HEK293T (cell line): Measurements from ENCODE around the gene ACTR1B.
"Not testable (repeated sequence)": the region's sequence is repeated elsewhere in the genome, so short reads cannot be mapped to it uniquely, and the experiment has no call there.

ENCODE experiments used
- CTCF ChIA-PET: fragments of 350-600 bp; formaldehyde crosslinking; extraction: SDS; loops from one replicate; lab custom pipeline; 2021; ENCODE audit warnings: antibody characterized with exemption, inconsistent platforms; lab: Yijun Ruan, JAX
- POLR2A ChIA-PET: fragments of 350-600 bp; formaldehyde crosslinking; extraction: SDS; loops from one replicate; lab custom pipeline; 2020; ENCODE audit warnings: antibody characterized with exemption, inconsistent platforms; lab: Yijun Ruan, JAX
- DNase-seq: peaks from one replicate; pipeline ENCODE4 v3.0.0; 2012; ENCODE audit warnings: mixed read lengths; ENCODE audit errors: extremely low spot score
- ARNT ChIP-seq: fragments of 450-650 bp; IDR thresholded peaks from 2 replicates; pipeline ENCODE4 v1.6.1; 2017; ENCODE audit warnings: mild to moderate bottlenecking
- BHLHE40 ChIP-seq: fragments of 450-650 bp; IDR thresholded peaks from 2 replicates; pipeline ENCODE4 v1.6.1; 2016; ENCODE audit warnings: mild to moderate bottlenecking, moderate library complexity, borderline replicate concordance
- CTBP1 ChIP-seq: fragments of 450-650 bp; IDR thresholded peaks from 2 replicates; pipeline ENCODE4 v1.6.1; 2016; ENCODE audit warnings: borderline replicate concordance
- ELF4 ChIP-seq: fragments of 450-650 bp; IDR thresholded peaks from 2 replicates; pipeline ENCODE4 v1.6.1; 2017; ENCODE audit warnings: antibody characterized with exemption
- FOXA1 ChIP-seq: fragments of 450-650 bp; IDR thresholded peaks from 2 replicates; pipeline ENCODE4 v1.6.1; 2016; ENCODE audit warnings: mild to moderate bottlenecking
- FOXK2 ChIP-seq: fragments of 450-650 bp; IDR thresholded peaks from 2 replicates; pipeline ENCODE4 v1.6.1; 2016; ENCODE audit warnings: mild to moderate bottlenecking
- FOXM1 ChIP-seq: fragments of 450-650 bp; IDR thresholded peaks from 2 replicates; pipeline ENCODE4 v1.6.1; 2017; ENCODE audit warnings: mild to moderate bottlenecking, borderline replicate concordance
- HDGF ChIP-seq: fragments of 450-650 bp; IDR thresholded peaks from 2 replicates; pipeline ENCODE4 v1.6.1; 2017; ENCODE audit warnings: antibody characterized with exemption, borderline replicate concordance
- L3MBTL2 ChIP-seq: fragments of 450-650 bp; conservative IDR thresholded peaks from 2 replicates; pipeline ENCODE4 v1.6.1; 2016; ENCODE audit warnings: mild to moderate bottlenecking
- LEF1 ChIP-seq: fragments of 450-650 bp; IDR thresholded peaks from 2 replicates; pipeline ENCODE4 v1.6.1; 2017; ENCODE audit warnings: mild to moderate bottlenecking, borderline replicate concordance
- NFRKB ChIP-seq: fragments of 450-650 bp; IDR thresholded peaks from 2 replicates; pipeline ENCODE4 v1.6.1; 2016; ENCODE audit warnings: mild to moderate bottlenecking, moderate library complexity
- PKNOX1 ChIP-seq: fragments of 450-650 bp; IDR thresholded peaks from 2 replicates; pipeline ENCODE4 v1.6.1; 2016
- SP1 ChIP-seq: fragments of 450-650 bp; IDR thresholded peaks from 2 replicates; pipeline ENCODE4 v1.6.1; 2017
- SUZ12 ChIP-seq: fragments of 450-650 bp; IDR thresholded peaks from 2 replicates; pipeline ENCODE4 v1.6.1; 2016; ENCODE audit warnings: mild to moderate bottlenecking
- TARDBP ChIP-seq: fragments of 450-650 bp; IDR thresholded peaks from 2 replicates; pipeline ENCODE4 v1.6.1; 2016
- ZNF384 ChIP-seq: fragments of 450-650 bp; IDR thresholded peaks from 2 replicates; pipeline ENCODE4 v1.6.1; 2016

The ACTR1B gene

GRCh38 chr2:97688062-97688827, 24.4 kb upstream of the ACTR1B start:
- POLR2A ChIA-PET = interaction anchor here (1.2 kb wide), 1 partner anchor 13 kb away, joined by 3 read pairs; no protein-coding TSS in a partner anchor
- TF ChIP-seq ARNT = no peak
- TF ChIP-seq FOXK2 = no peak
- TF ChIP-seq SP1 = no peak
- CTCF ChIA-PET = no interaction called here
- no peak for DNase-seq

- POLR2A ChIA-PET = interaction anchor here (0.9 kb wide), 1 partner anchor 23 kb away, joined by 3 read pairs; the partner anchor contains the start of gene ACTR1B
- CTCF ChIA-PET, DNase-seq: not testable (repeated sequence)
Measured at GRCh38 chr2:97687235-97687634, 23.4 kb upstream of the ACTR1B start.

GRCh38 chr2:97678298-97678697, 14.5 kb upstream of the ACTR1B start:
- ChIA-PET POLR2A (no interaction called here), CTCF (no interaction called here)
- DNase-seq = no peak
- TF ChIP-seq TARDBP (no peak), SP1 (no peak), FOXK2 (no peak), FOXA1 (no peak), SUZ12 (no peak), ZNF384 (no peak), HDGF (no peak), ARNT (no peak), CTBP1 (no peak), L3MBTL2 (no peak), PKNOX1 (no peak), BHLHE40 (no peak), ELF4 (no peak)

GRCh38 chr2:97677480-97677879, 13.6 kb upstream of the ACTR1B start:
- ChIA-PET POLR2A (interaction anchor here (1.0 kb wide), 1 partner anchor 17 kb away, joined by 3 read pairs; no protein-coding TSS in a partner anchor), CTCF (interaction anchor here (0.6 kb wide), 1 partner anchor 12 kb away, joined by 3 read pairs; no protein-coding TSS in a partner anchor)
- TF ChIP-seq SP1 = no peak
- no peak for TF ChIP-seq LEF1
- TF ChIP-seq HDGF = no peak
- TF ChIP-seq ZNF384 = no peak
- TF ChIP-seq SUZ12 = no peak
- TF ChIP-seq ARNT = no peak
- no peak for TF ChIP-seq FOXM1
- no peak for TF ChIP-seq TARDBP
- TF ChIP-seq ELF4 = no peak
- no peak for TF ChIP-seq CTBP1
- no peak for TF ChIP-seq NFRKB
- TF ChIP-seq PKNOX1 = no peak
- no peak for TF ChIP-seq L3MBTL2
- TF ChIP-seq FOXK2 = no peak
- TF ChIP-seq FOXA1 = no peak
- no peak for TF ChIP-seq BHLHE40
- DNase-seq = no peak

- DNase-seq = no peak
- ChIA-PET CTCF (no interaction called here), POLR2A (interaction anchor here (0.9 to 2.4 kb wide), 3 partner anchors 13 to 16 kb away, joined by 3 to 13 read pairs (median 3); partner anchors contain the start of gene ACTR1B)
- TF ChIP-seq FOXK2 (no peak), PKNOX1 (no peak), FOXM1 (no peak), ZNF384 (no peak), FOXA1 (no peak), SUZ12 (no peak), L3MBTL2 (no peak)
Measured at GRCh38 chr2:97676620-97677019, 12.8 kb upstream of the ACTR1B start.

GRCh38 chr2:97675430-97676113, 11.7 kb upstream of the ACTR1B start:
- no peak for DNase-seq
- POLR2A ChIA-PET = interaction anchor here (1.1 to 2.4 kb wide), 2 partner anchors 12 to 13 kb away, joined by 3 to 13 read pairs; partner anchors contain the start of gene ACTR1B
- TF ChIP-seq PKNOX1 = no peak
- no peak for TF ChIP-seq FOXM1
- no peak for TF ChIP-seq ELF4
- TF ChIP-seq L3MBTL2 = no peak
- TF ChIP-seq ARNT = no peak
- no peak for TF ChIP-seq FOXA1
- TF ChIP-seq SP1 = no peak
- no peak for TF ChIP-seq SUZ12
- no peak for TF ChIP-seq CTBP1
- TF ChIP-seq ZNF384 = no peak
- TF ChIP-seq LEF1 = no peak
- no peak for TF ChIP-seq BHLHE40
- TF ChIP-seq TARDBP = no peak
- TF ChIP-seq HDGF = no peak
- no peak for TF ChIP-seq FOXK2
- CTCF ChIA-PET = interaction anchor here (1.3 kb wide), 1 partner anchor 11 kb away, joined by 5 read pairs; no protein-coding TSS in a partner anchor
